GM10248 (cell line): ENCODE measurements around the gene OLFM3.

Source experiments
- CTCF ChIA-PET: fragments of 300-600 bp; sonication (Branson Sonifier 250); formaldehyde crosslinking; extraction: SDS; loops from one replicate; lab custom pipeline; 2021; ENCODE audit warnings: antibody characterized with exemption; lab: Yijun Ruan, JAX
- POLR2A ChIA-PET: fragments of 350-650 bp; sonication (Branson Sonifier 250); formaldehyde crosslinking; extraction: SDS; loops from one replicate; lab custom pipeline; 2020; ENCODE audit warnings: antibody characterized with exemption; lab: Yijun Ruan, JAX
- DNase-seq: peaks from one replicate; pipeline ENCODE4 v3.0.0; 2012; ENCODE audit errors: extremely low spot score
- TF ChIP-seq, protein P1 (sequence below): IDR thresholded peaks from 2 replicates; pipeline ENCODE4 v1.5.1; 2012; ENCODE audit warnings: mild to moderate bottlenecking, low read depth; ENCODE audit errors: extremely low read depth, missing control alignments, control extremely low read depth

OLFM3 gene

GRCh38 chr1:101975371-101975770, 21.4 kb downstream of the OLFM3 start:
- no peak for DNase-seq
- TF ChIP-seq, protein P1, sequence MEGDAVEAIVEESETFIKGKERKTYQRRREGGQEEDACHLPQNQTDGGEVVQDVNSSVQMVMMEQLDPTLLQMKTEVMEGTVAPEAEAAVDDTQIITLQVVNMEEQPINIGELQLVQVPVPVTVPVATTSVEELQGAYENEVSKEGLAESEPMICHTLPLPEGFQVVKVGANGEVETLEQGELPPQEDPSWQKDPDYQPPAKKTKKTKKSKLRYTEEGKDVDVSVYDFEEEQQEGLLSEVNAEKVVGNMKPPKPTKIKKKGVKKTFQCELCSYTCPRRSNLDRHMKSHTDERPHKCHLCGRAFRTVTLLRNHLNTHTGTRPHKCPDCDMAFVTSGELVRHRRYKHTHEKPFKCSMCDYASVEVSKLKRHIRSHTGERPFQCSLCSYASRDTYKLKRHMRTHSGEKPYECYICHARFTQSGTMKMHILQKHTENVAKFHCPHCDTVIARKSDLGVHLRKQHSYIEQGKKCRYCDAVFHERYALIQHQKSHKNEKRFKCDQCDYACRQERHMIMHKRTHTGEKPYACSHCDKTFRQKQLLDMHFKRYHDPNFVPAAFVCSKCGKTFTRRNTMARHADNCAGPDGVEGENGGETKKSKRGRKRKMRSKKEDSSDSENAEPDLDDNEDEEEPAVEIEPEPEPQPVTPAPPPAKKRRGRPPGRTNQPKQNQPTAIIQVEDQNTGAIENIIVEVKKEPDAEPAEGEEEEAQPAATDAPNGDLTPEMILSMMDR = no peak
- CTCF ChIA-PET = no interaction called here
- POLR2A ChIA-PET = no interaction called here

DNA sequence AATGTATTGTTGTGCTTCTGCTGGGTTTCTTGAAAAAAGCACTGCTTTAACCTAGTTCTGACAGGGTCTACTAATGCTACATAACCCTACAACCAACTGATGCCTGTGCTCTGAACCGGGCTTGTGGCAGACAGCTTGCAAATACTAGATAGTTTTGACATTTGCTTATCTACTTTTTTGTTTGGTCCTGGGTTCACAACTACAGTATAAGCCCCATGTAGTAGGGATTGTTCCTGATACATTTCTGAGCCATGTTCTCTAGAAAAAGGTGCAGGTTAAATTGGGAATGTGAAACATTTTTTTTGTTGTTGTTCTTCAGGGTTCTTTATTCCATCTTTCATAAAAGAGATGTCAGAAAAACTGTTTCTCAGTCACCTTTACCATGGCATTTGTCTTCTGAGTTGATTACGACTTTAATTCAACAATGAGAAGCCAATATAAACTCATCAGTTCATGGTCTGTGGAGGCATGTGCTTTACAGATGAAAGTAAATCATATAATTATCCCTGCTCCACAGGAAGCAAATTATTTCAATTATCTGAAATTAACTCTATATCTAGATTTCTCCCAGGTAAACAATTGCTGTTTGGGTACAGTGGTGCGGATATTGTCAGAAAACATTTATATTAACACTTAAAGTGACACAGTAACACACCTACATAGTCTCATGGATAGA, 22.0 kb downstream of the OLFM3 start:
- no peak for DNase-seq
- CTCF ChIA-PET = no interaction called here

DNA sequence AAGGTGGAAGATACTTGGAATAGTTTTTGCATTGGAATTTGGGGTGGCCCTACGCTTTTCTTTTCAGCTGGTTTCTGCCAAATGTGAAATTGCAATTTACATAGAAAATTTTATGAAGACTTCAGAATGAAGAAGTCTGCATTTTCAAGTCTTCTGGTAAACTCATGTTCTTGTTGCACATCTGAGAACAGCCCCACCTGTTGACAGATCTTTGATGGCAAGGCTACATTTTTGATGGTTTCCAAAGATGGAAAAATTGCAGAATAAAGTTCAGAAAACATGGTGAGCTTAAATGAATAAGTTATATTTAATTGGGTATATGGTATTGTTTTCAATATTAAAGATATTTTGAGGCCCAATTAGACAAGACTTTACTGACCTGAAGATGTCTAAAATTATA, 25.4 kb downstream of the OLFM3 start:
- ChIA-PET CTCF (interaction anchor here (0.8 kb wide), 1 partner anchor 18 kb away, joined by 3 read pairs; no protein-coding TSS in a partner anchor), POLR2A (no interaction called here)
- TF ChIP-seq, protein P1 = no peak
- no peak for DNase-seq

More for the DNA sequence above, 22.0 kb downstream of the OLFM3 start:
- TF ChIP-seq, protein P1 = no peak
- POLR2A ChIA-PET = no interaction called here

DNA sequence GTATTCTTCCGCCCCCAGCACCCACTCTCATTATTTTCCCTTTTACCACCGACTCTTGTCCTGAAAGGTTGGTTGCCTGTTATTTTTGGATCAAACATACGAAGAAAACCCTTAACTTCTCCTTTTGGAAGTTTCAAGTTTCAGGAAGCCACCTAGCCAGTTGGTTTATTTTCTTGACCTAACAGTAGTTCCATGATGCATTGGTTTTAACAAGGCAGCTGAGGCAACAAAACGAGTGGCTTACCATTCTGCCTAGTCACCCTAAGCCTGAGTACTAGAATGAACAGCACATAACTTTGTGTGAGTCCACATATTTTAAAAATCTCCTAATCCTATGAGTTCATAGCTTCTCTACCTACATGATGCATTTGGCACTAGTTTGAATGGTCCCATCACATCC, 28.9 kb downstream of the OLFM3 start:
- TF ChIP-seq, protein P1 = no peak
- ChIA-PET CTCF (no interaction called here), POLR2A (interaction anchor here (0.6 kb wide), 1 partner anchor 16 kb away, joined by 6 read pairs; no protein-coding TSS in a partner anchor)
- no peak for DNase-seq

GRCh38 chr1:101965341-101965740, 31.4 kb downstream of the OLFM3 start:
- ChIA-PET POLR2A (no interaction called here), CTCF (interaction anchor here (0.9 kb wide), 1 partner anchor 22 kb away, joined by 3 read pairs; no protein-coding TSS in a partner anchor)
- TF ChIP-seq, protein P1 = no peak
- no peak for DNase-seq

DNA sequence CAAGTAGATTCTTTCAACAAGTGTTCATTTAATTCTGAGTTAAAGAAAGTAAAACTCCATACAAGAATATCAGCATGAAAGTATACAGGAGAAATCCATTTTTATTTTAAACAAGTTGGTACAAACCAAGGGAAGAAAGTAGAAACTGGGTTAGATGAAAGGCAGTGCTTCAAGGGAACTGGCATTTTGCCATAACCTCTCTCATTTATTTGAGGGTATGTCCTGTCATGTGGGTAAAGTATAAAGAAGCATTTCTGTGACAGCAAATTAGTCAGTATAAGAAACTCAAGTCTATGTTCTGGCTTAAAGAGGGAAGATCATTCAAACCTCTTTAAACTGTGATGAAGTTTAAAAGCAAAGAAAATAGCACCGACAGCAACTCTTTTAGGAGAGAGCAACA, 32.0 kb downstream of the OLFM3 start:
- ChIA-PET POLR2A (no interaction called here), CTCF (interaction anchor here (0.9 kb wide), 1 partner anchor 22 kb away, joined by 3 read pairs; no protein-coding TSS in a partner anchor)
- TF ChIP-seq, protein P1 = no peak
- no peak for DNase-seq
